Stimulated activated CD4-positive, alpha-beta T cell treated with anti-CD3 and anti-CD28 coated beads, TNF-alpha, amount 100 ng/mL, for 24 hours (primary cell): Measurements from ENCODE around the gene RIMBP2.
"Not testable (repeated sequence)": the region's sequence is repeated elsewhere in the genome, so short reads cannot be mapped to it uniquely, and the experiment has no call there.

ENCODE experiments used
- DNase-seq, 3 experiments: peaks; one replicate each; pipeline ENCODE4 v3.0.0-alpha.2; 2020; ENCODE audit warnings: low read depth in 3 of 3

The RIMBP2 gene

GRCh38 chr12:130715998-130716968 is at the start of gene RIMBP2:
Gene RIMBP2, minus strand, starts transcription at chr12:130716299. Its CDS starts 237,286 bp downstream, at chr12:130479013.
- no peak for DNase-seq

GRCh38 chr12:130765186-130765659 is 49.1 kb upstream of the RIMBP2 start:
- no peak for DNase-seq

GRCh38 chr12:130764475-130765185 is 48.5 kb upstream of the RIMBP2 start:
- peak in 1 of 3 experiments; percentile 25 for DNase-seq

- DNase-seq, result no peak
Measured at GRCh38 chr12:130764073-130764472, 48.0 kb upstream of the RIMBP2 start.

- DNase-seq, result no peak
Measured at GRCh38 chr12:130762319-130762675, 46.2 kb upstream of the RIMBP2 start.

GRCh38 chr12:130761537-130762318 is 45.6 kb upstream of the RIMBP2 start:
- DNase-seq, result peak; percentile 36 to 57 (median 45)

- no peak for DNase-seq
Measured at GRCh38 chr12:130754234-130754901, 38.3 kb upstream of the RIMBP2 start.

- no peak for DNase-seq
Measured at GRCh38 chr12:130752692-130753230, 36.7 kb upstream of the RIMBP2 start.

GRCh38 chr12:130752037-130752436 is 35.9 kb upstream of the RIMBP2 start:
- DNase-seq, result not testable (repeated sequence)

- no peak for DNase-seq
Measured at GRCh38 chr12:130748786-130749185, 32.7 kb upstream of the RIMBP2 start.

GRCh38 chr12:130747867-130748740 is 32.0 kb upstream of the RIMBP2 start:
- peak; percentile 33 to 72 (median 55) for DNase-seq

GRCh38 chr12:130746546-130746945 is 30.4 kb upstream of the RIMBP2 start:
- DNase-seq, result no peak

- DNase-seq, result no peak
Measured at GRCh38 chr12:130745921-130746320, 29.8 kb upstream of the RIMBP2 start.

GRCh38 chr12:130744274-130744673 is 28.2 kb upstream of the RIMBP2 start:
- DNase-seq, result no peak

- DNase-seq, result no peak
Measured at GRCh38 chr12:130743606-130744005, 27.5 kb upstream of the RIMBP2 start.

GRCh38 chr12:130743176-130743575 is 27.1 kb upstream of the RIMBP2 start:
- DNase-seq, result no peak

- DNase-seq, result no peak
Measured at GRCh38 chr12:130742716-130743115, 26.6 kb upstream of the RIMBP2 start.

- DNase-seq, result no peak
Measured at GRCh38 chr12:130742112-130742511, 26.0 kb upstream of the RIMBP2 start.

GRCh38 chr12:130739571-130739970 is 23.5 kb upstream of the RIMBP2 start:
- DNase-seq, result no peak

GRCh38 chr12:130738403-130738802 is 22.3 kb upstream of the RIMBP2 start:
- DNase-seq, result not testable (repeated sequence)
